ENCODE data around the gene PTPN12. TPM values are rescaled to one million over a fixed set of nuclear protein-coding genes. Genes with fewer than 3 reads are reported as not detected.

PTPN12 gene
- polyA plus RNA-seq, 1 donor from 2014 or later, result 49.5 TPM

DNA sequence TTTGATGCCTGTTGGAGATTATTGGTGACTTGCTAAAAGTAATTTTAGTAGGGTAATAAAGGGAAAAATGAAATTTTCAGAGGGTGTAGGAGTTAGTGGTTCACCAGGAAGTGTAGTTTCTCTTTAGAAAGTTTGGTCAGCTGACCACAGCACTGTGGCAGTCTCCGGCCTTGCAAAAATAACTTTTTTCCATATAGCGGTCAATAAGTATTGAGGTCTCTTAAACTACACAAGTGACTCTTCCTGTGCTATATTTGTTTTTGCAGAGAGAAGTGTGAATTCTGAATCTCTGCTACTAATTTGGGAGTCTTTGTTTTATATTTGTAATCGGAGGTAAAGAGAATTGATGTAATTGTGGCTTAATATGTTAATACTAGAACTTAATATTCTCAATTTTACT, 24.3 kb downstream of the PTPN12 start:
- Histone ChIP-seq H3K27me3 (ENCODE audit: insufficient read depth, low read depth, low read length) (no peaks in the 10 kb centered on the region), H3K9me3 (ENCODE audit: low read length) (no peaks in the 10 kb centered on the region), H3K27ac (ENCODE audit: low read length) (no peak overlapping the region), H3K9me2 (ENCODE audit: insufficient read depth, low read length) (no peaks in the 10 kb centered on the region), H4K20me1 (ENCODE audit: insufficient read depth) (peaks cover 10% of the 10 kb centered on the region), H3K79me2 (replicated peaks; ENCODE audit: insufficient read depth, low read length) (peaks cover 90% of the 10 kb centered on the region), H3K36me3 (ENCODE audit: insufficient read depth, low read length) (no peaks in the 10 kb centered on the region), H2AFZ (ENCODE audit: low read depth, low read length) (no peak overlapping the region), H3F3A (ENCODE audit: insufficient read depth, low read length, poor library complexity, severe bottlenecking) (no peaks in the 10 kb centered on the region), H3K4me2 (ENCODE audit: low read length) (no peak overlapping the region), H3K9ac (ENCODE audit: low read length) (no peak overlapping the region), H3K4me3 (ENCODE audit: low read length) (no peak overlapping the region)
- TF ChIP-seq POLR2AphosphoS5 (IDR thresholded peaks at IDR 0.05), result no peak
- no peak for TF ChIP-seq RAD21 (conservative IDR thresholded peaks at IDR 0.05)
- TF ChIP-seq, protein P1, sequence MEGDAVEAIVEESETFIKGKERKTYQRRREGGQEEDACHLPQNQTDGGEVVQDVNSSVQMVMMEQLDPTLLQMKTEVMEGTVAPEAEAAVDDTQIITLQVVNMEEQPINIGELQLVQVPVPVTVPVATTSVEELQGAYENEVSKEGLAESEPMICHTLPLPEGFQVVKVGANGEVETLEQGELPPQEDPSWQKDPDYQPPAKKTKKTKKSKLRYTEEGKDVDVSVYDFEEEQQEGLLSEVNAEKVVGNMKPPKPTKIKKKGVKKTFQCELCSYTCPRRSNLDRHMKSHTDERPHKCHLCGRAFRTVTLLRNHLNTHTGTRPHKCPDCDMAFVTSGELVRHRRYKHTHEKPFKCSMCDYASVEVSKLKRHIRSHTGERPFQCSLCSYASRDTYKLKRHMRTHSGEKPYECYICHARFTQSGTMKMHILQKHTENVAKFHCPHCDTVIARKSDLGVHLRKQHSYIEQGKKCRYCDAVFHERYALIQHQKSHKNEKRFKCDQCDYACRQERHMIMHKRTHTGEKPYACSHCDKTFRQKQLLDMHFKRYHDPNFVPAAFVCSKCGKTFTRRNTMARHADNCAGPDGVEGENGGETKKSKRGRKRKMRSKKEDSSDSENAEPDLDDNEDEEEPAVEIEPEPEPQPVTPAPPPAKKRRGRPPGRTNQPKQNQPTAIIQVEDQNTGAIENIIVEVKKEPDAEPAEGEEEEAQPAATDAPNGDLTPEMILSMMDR (IDR thresholded peaks at IDR 0.05; ENCODE audit: poor library complexity, severe bottlenecking), result no peak
- no peak for TF ChIP-seq EZH2 (IDR thresholded peaks at IDR 0.05; ENCODE audit: borderline replicate concordance, insufficient read depth, low read length, poor library complexity, severe bottlenecking)
- no peak for TF ChIP-seq SMC3 (conservative IDR thresholded peaks at IDR 0.05; ENCODE audit: poor library complexity)
- TF ChIP-seq TAF1 (IDR thresholded peaks at IDR 0.05; ENCODE audit: low read depth), result no peak
- TF ChIP-seq, protein P2, sequence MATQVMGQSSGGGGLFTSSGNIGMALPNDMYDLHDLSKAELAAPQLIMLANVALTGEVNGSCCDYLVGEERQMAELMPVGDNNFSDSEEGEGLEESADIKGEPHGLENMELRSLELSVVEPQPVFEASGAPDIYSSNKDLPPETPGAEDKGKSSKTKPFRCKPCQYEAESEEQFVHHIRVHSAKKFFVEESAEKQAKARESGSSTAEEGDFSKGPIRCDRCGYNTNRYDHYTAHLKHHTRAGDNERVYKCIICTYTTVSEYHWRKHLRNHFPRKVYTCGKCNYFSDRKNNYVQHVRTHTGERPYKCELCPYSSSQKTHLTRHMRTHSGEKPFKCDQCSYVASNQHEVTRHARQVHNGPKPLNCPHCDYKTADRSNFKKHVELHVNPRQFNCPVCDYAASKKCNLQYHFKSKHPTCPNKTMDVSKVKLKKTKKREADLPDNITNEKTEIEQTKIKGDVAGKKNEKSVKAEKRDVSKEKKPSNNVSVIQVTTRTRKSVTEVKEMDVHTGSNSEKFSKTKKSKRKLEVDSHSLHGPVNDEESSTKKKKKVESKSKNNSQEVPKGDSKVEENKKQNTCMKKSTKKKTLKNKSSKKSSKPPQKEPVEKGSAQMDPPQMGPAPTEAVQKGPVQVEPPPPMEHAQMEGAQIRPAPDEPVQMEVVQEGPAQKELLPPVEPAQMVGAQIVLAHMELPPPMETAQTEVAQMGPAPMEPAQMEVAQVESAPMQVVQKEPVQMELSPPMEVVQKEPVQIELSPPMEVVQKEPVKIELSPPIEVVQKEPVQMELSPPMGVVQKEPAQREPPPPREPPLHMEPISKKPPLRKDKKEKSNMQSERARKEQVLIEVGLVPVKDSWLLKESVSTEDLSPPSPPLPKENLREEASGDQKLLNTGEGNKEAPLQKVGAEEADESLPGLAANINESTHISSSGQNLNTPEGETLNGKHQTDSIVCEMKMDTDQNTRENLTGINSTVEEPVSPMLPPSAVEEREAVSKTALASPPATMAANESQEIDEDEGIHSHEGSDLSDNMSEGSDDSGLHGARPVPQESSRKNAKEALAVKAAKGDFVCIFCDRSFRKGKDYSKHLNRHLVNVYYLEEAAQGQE (IDR thresholded peaks at IDR 0.05; ENCODE audit: borderline replicate concordance), result no peak
- no peak for TF ChIP-seq EP300 (conservative IDR thresholded peaks at IDR 0.05; ENCODE audit: poor library complexity, severe bottlenecking)
- TF ChIP-seq MXI1 (conservative IDR thresholded peaks at IDR 0.05; ENCODE audit: poor library complexity, severe bottlenecking), result no peak

DNA sequence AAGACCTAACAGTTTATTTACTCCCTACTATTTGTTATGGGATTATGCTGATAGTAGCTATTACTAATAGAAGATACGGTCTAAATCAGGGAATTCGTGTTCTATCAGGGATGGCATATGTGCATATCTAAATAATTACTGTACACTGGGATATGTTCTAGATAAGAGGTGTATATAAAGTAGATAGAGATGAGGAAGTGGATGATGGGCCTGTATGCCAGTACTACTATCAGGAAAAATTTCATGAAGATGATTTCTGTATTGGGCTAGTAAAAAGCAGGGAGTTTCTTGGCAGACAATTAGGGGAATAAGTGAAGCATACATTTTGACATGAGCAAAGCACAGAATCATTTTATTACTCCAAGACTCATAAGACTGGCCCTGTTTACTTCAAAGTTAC, 26.2 kb downstream of the PTPN12 start:
- no peak overlapping the region for H3K27ac ChIP-seq (ENCODE audit: low read length)

More for the DNA sequence above, 26.2 kb downstream of the PTPN12 start:
- H3K27me3 ChIP-seq (ENCODE audit: insufficient read depth, low read depth, low read length), result no peaks in the 10 kb centered on the region
- TF ChIP-seq TAF1 (IDR thresholded peaks at IDR 0.05; ENCODE audit: low read depth) (no peak), POLR2AphosphoS5 (IDR thresholded peaks at IDR 0.05) (no peak), SMC3 (conservative IDR thresholded peaks at IDR 0.05; ENCODE audit: poor library complexity) (no peak), RAD21 (conservative IDR thresholded peaks at IDR 0.05) (no peak), EZH2 (IDR thresholded peaks at IDR 0.05; ENCODE audit: borderline replicate concordance, insufficient read depth, low read length, poor library complexity, severe bottlenecking) (no peak), MXI1 (conservative IDR thresholded peaks at IDR 0.05; ENCODE audit: poor library complexity, severe bottlenecking) (no peak)
- no peak overlapping the region for H3K9ac ChIP-seq (ENCODE audit: low read length)
- no peak overlapping the region for H3K4me2 ChIP-seq (ENCODE audit: low read length)
- H4K20me1 ChIP-seq (ENCODE audit: insufficient read depth), result peaks cover 9% of the 10 kb centered on the region
- no peaks in the 10 kb centered on the region for H3F3A ChIP-seq (ENCODE audit: insufficient read depth, low read length, poor library complexity, severe bottlenecking)
- no peak overlapping the region for H3K4me3 ChIP-seq (ENCODE audit: low read length)
- no peaks in the 10 kb centered on the region for H3K9me2 ChIP-seq (ENCODE audit: insufficient read depth, low read length)
- no peak overlapping the region for H2AFZ ChIP-seq (ENCODE audit: low read depth, low read length)
- H3K36me3 ChIP-seq (ENCODE audit: insufficient read depth, low read length), result no peaks in the 10 kb centered on the region
- no peaks in the 10 kb centered on the region for H3K9me3 ChIP-seq (ENCODE audit: low read length)
- H3K79me2 ChIP-seq (replicated peaks; ENCODE audit: insufficient read depth, low read length), result peaks cover 92% of the 10 kb centered on the region

All from neural cell (in vitro differentiated cells).